NCI-H1436 treated with DMSO at 0.1 percent for 48 hours (cell line): Measurements from ENCODE around the gene CELF1.
"Not testable (repeated sequence)": the region's sequence is repeated elsewhere in the genome, so short reads cannot be mapped to it uniquely, and the experiment has no call there.

Experiments
- DNase-seq: peaks from one replicate; lab custom pipeline; 2025; lab: John Stamatoyannopoulos, UW

The CELF1 gene

DNA sequence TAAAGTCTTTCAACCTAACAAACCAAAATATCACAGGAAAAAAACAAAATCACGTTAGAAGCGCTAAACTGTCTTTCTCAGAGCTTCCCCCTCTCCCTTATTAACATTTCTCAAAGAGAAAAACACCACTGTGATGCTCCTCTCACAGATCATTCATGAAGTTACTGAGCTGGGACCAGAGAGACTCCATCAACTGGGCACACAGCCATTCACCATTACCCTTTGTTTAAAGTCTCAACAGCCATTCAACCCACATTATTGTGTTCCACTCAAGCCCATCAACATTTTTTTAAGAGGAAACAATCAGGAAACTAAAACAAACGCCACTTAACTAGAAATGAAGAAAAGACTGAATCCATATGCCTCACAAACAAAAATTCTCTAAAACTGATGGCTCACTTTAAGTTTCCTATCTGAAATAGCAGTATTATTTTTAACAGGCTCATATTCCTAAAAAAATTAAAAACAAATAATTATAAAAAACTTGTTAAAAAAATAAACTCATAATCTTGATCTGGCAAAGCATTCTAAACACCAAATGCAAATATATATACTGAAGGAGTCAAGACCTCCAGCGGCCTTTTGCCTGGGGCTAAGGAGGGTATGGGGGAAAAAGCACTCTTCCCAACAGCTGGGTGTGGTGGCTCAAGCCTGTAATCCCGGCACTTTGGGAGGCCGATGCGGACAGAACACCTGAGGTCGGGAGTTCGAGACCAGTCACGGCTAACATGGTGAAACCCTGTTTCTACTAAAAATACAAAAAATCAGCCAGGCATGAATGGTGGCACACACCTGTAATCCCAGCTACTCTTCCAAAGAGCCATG, 14.0 kb downstream of the CELF1 start:
- DNase-seq: no peak

DNA sequence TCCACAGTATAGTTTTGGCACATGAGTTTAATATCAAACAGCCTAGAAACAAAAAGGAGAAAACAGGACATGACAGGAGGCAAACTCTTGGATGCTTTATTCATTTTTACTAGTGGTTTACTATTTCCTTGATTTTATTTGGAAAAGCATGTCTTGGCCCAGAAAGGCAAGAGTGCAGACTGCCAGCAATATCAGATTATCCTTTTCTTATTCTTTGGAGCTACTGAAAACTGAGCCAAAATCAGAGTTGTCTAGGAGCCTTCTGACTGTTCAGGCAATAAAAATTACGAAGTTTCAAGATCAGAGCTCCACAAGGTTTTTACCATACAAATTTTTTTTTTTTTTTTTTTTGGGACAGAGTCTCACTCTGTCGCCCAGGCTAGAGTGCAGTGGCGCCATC, 16.0 kb downstream of the CELF1 start:
- no peak for DNase-seq

DNA sequence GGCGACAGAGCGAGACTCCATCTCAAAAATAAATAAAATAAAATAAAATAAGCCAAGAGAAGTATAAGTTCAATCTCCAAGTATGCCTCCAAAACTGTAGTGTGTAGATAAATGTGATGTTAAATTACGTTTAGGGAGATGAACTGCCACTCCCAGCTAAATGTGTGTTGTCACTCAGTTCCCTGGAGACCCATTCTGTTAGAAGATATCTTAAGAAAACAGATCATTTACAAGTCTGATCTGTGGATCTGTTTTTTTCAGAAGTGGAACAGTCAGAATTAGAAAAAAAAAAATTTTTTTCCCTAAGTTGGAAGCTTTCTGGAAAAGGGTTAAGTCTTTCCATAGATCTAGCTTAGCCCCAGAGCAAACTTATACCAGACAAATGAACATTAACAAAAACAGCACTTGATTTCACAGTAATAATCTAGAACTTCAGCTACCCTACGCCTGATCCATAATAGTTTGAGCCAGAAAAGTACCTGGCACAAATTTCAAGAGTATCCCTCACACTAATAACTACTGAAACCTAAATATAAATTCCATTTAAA, 18.2 kb downstream of the CELF1 start:
- DNase-seq: no peak

DNA sequence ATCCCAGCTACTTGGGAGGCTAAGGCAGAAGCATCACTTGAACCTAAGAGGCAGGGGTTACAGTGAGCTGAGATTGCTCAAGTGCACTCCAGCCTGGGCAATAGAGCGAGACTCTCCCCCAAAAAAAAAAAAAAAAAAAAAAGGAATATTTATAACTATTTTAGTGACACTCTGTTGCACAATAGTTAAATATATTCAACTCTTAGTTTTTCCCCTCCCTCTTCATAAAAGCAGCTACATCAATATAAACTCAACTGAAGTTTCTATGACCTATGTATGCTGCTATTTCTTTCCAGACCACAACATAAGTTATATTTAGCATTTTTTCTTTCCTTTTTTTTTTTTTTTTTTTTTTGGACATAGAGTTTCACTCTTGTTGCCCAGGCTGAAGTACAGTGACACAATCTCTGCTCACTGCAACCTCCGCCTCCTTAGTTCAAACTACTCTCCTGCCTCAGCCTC, 19.2 kb downstream of the CELF1 start:
- no peak for DNase-seq

DNA sequence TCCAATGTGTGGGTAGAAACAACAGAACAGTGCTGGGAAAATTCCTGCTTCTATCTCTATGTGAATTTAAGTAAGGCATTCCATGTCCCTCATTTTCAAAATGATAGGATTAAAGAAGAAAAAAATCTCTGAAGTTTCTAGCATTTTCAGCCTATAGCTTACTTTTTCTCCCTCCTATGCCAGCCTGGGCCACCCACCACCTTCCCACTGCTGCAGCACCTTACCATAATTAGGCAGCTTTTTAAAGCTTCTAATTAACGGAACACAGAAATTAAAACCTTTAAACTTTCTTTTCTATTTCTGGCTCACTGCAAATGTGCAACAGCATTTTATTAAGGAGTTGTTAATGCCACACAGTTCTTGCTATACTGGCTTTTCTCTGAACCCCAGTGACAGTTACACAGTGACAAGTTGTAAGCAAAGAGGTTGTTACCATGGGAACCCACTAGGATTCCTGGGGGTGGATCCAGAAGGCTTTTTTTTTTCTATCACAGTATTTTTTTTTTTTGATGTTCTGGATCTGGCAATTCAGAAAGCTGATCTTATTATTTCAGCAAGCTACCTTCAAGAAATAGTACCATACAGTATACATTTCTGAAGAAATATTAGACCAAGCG, 20.2 kb downstream of the CELF1 start:
- no peak for DNase-seq

DNA sequence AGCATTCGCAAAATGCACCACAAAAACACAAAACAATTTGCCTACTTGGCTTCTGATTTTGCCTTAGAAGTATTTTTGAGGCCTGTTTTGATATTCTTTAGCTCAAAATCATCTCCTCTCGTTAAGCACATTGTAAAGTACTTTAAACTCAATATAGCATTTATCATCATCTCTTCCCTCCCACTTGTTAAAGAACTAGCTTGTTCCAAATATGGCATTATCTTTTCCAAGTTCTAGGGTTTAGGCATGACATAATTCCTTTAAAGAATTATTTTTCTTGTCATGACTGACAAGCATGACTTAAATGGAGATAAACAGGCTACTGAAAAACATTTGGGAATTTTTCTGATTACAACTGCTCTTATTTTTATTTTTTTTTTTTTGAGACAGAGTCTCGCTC, 21.3 kb downstream of the CELF1 start:
- DNase-seq: no peak

DNA sequence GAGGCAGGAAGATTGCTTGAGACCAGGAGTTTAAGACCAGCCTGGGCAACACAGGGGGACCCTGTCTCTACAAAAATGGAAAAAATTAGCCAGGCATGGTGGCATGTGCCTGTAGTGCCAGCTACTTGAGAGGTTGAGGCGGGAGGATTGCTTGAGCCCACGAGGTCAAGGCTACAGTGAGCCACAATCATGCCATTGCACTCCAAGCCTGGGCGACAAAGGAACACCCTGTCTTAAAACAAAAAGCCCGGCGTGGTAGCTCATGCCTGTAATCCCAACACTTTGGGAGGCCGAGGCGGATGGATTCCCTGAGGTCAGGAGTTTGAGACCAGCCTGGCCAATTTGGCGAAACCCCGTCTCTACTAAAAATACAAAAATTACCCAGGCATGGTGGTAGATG, 22.2 kb downstream of the CELF1 start:
- not testable (repeated sequence) for DNase-seq

DNA sequence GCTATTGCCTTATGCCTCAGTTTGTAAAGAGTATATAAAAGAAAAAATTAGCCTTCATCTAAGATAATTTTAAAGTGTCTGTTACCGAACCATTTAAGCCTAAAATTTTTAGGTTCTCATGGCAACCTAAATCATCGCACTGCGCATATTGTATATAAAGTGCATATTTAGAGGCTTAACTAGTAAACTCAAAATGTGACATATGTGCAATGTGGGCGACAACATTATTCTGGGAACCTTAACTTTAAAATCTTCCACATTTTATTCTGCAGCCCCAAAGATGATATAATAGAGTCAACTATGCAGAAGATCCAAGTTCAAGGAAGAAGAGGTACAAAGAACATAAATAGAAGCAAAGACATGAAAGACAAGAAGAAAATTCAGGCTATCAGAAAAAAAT, 23.0 kb downstream of the CELF1 start:
- no peak for DNase-seq

DNA sequence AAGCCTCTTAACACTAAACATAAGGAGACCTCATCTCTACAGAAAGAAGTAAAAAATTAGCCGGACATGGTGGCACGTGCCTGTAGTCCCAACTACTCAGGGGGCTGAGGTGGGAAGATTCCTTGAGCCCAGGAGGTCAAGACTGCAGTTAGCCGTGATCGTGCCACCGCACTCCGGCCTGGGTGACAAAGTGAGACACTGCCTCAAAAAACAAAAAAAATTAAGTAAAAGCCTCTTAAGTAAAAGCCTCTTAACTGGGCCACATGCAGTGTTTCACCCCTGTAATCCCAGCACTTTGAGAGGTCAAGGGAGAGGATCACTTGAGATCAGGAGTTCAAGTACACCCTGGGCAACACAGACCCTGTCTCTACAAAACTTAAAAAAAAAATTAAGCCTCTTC, 25.7 kb downstream of the CELF1 start:
- no peak for DNase-seq

DNA sequence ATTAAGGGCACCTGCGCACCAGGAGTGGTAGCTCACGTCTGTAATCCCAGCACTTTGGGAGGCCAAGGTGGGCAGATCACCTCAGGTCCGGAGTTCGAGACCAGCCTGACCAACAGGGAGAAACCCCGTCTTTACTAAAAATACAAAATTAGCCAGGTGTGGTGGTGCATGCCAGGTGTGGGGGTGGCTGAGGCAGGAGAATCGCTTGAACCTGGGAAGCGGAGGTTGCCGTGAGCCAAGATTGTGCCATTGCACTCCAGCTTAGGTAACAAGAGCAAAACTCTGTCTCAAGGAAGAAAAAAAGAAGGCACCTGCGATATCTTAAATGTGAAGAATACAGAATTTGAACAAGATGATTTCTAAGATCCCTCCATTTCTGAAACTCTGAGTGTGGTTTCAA, 26.9 kb downstream of the CELF1 start:
- not testable (repeated sequence) for DNase-seq

DNA sequence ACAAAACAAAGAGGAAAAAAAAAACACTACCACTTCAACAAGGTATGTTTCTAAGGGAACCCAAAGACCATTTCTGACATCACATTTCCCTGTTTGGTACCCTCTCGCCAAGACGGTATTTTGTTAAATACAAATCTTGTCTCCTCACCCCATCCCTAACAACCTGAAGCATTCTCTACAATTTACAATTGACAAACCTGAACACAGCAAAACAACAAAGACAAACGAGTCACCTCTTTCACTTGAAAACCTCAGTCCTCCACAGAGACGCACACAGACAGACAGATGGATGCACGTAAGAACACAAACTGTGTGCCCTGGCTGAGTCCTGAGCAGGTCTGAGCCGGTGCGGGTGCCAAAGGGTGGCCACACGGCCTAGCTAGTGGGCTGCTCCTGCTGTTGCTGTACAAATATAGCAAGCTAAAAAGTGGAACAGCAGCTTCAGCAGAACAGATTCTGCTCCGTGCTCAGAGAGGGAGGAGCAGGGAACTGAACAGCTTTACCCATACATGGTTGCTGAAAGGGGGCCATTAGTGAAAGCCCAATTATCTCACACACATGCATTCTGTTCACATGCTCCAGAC, 28.5 kb downstream of the CELF1 start:
- no peak for DNase-seq

DNA sequence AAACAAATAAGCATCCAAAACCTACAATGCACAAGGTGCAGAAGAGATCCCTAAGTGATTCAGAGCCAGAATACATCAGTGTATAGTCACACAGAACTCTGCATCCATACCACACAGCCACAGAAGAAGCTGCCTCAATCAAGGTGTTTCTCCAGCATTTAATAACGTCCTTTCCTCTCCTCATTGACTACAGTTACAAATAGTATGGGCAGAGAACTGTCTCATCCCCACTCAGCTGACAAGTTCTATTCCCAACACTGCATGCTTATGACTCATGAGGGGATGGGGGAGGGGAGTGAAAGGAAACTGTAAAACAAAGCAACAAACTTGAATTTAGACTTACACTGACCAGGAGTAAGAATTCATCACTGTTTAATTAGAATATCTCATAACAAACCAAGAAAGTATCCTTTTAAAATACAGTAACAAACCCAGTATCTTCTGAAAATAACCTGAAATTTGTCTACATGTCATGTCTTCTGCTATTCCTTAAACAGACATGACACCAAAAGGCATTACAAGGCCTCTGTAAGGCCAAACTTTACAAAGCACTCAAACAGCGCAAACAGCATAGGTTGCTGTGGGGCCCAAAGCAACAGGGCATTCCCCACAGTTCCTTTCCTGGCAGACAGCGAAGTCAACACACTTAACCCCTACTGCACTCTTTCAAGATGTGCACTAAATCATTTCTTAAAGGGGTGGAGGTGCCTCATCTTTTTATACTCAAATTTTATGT, 29.3 kb downstream of the CELF1 start:
- DNase-seq: no peak

DNA sequence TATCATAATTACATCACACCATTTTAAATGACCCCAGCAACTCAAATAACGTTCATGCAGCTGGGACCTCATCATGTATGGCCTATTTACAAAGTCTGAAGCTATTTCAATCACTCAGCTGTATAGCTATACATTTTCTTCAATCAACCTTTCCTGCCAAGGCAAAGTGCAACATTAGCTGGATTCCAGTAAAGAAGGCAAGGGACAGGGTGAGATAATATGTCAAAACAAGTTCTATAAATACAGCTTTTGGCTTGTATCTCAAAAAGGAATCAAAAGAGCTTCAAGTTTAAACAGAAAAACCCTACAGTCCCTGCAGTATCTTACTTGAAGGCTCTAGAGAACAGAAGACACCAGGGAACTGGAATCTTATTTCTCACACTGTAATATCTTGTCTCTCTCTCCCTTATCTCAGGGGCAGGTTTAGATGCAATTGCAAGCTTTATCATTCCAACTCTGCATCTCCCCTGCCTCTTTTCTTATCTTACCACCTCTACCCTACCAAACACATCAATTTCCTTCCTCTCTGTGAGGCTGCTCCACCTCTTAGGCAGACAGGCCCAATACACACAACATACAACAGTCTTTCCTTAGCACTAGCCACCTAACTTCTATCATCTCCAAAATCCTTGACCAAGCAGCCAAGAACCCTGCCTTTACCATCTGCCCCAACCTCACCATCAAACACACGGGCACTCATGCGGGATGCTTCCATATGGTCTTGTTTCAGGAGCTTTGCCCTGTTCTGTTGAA, 34.5 kb downstream of the CELF1 start:
- DNase-seq: no peak

DNA sequence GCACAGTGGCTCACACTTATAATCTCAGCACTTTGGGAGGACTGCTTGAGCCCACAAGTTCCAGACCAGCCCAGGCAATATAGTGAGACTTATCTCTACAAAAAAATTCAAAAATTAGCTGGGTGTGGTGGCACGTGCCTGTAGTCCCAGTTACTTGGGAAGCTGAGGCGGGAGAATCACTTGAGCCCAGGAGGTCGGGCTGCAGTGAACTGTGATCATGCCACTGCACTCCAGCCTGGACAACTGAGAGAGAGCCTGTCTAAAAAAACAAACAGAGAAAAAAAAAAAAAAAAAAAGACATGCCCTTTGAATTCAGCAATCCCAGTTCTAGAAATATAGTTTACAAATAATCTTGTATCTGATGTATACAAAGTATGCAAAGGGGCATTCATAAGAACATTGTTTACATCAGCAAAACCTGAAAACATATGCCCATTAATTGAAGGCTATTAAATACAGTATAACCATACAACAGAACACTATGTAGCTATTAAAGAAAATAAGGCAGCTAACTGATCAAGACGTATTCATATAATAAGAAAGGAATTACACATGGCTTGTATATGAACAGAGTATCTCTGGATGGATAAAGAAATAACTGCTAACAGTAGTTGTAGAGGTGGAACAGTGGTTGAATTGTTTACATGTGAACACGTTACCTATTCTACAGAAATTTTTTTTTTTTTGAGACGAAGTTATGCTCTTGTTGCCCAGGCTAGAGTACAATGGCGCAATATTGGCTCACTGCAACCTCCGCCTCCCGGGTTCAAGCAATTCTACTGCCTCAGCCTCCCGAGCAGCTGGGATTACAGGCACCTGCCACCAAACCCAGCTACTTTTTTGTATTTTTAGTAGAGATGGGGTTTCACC, 35.7 kb downstream of the CELF1 start:
- DNase-seq: no peak

DNA sequence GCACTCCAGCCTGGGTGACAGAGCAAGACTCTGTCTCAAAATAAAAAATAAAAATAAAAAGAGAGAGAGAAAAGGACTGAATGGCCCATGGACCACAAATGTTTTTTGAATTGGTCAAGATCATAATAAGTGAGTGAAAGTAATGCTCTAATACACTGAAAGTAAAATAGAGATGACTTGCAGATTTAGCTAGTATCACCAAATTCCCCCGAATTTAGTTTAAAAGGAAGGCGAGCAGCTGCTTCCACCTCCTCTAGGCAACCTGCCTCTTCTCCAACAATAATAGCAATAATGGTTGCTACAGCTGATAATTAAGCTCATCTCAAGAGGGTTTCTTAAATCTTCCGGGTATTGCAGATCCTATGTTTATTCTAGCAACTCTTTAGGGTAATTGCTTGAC, 36.8 kb downstream of the CELF1 start:
- DNase-seq: peak; percentile 15

DNA sequence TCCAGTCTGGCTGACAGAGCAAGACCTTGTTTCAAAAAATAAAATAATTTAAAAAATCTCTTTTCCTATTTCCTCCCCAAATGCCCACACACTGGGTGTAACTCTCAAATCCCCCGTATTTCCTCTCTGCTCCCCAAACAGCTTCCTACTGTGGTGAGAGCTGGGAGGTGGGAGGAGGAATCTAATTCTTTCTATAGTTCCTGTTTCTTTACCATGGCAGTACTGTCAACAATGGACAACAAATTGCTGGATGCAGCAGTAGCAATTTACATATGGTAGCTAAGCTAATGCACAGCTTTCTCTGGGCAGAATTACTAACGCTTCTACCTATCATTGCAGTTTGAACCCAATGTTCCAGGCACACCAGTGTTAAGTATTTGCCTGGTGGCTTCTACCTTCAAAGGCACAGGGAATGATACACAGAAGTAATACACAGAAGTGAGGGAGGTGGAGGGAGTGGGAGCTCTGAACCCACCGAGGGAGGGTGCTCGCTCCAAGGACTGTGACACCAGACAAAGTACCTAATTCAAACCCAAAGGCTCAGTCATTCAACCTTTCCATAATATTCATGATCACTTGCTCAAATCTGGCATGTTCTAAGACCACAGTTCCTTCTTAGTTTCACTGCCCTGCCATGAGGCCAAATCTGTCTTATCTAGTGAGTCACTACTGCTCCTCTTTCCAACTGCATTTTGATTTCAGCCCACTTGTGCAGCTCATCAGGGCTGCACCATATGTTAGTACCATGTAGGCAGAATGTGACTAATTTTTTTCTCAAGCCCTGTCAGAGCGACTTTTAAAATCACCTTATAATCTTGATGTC, 37.9 kb downstream of the CELF1 start:
- no peak for DNase-seq

DNA sequence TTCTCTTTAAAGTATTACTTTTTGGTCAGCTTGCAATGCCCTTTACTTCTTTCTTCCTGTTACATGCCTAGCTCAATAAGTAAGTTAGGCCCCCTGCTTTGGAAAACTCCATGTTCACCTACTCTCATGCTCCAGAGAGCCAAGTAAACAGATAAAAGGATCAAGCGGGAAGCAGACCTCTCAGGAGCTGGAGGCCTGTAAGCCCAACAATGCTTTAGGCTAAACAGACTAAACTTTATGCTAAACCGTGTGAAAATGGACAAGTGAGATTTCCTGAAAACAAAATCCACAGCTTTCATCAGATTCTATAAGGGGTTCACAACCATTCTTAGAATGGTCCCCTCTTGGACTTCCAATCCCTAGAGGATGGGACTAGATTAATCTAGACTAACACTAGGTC, 40.2 kb downstream of the CELF1 start:
- DNase-seq: no peak

DNA sequence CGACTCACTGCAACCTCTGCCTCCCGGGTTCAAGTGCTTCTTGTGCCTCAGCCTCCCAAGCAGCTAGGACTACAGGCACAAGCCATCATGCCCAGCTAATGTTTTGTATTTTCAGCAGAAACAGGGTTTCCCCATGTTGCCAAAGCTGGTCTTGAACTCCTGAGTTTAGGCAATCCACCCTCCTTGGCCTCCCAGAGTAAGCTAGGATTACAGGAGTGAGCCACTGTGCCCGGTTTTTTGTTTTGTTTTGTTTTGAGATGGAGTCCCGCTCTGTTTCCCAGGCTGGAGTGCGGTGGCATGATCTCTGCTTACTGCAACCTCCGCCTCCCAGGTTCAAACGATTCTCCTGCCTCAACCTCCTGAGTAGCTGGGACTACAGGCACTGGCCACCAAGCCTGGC, 41.0 kb downstream of the CELF1 start:
- DNase-seq: no peak

DNA sequence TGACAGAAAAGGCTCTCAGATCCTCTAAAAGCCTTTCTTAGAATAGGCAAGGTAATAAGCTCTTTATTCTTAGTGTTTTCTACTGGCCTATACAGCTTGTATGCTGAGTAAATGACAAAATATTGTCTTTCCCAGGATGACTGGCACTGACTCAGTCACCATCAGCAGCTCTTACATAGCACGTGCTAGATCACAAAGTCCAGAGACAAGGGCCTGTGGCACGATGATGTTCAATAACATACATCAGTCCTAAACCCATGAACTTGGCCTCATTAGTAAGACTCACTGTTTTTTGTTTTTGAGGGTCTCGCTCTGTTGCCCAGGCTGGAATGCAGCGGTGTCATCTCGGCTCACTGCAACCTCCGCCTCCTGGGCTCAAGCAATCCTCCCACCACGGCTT, 42.7 kb downstream of the CELF1 start:
- DNase-seq: no peak

DNA sequence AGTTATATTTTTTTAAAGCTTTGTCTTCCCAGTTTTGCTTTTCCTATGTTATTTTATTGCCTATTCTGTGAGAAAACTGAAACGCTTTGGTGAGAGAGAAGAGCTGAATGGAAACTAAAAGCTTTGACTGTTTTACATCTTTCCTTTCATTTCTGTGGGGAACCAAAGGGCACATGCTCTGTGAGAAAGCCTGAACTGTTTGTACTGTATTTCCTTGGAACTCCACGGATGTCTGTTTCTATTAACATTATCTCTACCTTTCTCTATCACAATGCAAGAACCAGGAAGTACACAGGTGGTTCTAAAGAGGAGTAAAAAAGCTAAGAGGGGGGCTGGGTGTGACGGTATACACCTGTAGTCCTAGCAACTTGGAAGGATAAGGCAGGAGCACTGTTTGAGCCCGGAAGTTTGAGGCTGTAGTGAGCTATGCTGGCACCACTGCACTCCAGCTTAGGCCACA, 43.8 kb downstream of the CELF1 start:
- DNase-seq: no peak
